ENCODE results near the gene CLK3. TPM values are rescaled to one million over a fixed set of nuclear protein-coding genes. Genes with fewer than 3 reads are reported as not detected.

The CLK3 gene
- polyA plus RNA-seq, 1 of the 3 experiments (the other 2 are of a cell fraction): 67.7 TPM

- TF ChIP-seq REST (IDR thresholded peaks at IDR 0.05; ENCODE audit: low read depth, low read length) (no peak), JUND (IDR thresholded peaks at IDR 0.05) (no peak), GABPA (IDR thresholded peaks at IDR 0.05; ENCODE audit: low read depth) (no peak), ZBTB33 (IDR thresholded peaks at IDR 0.05; ENCODE audit: borderline replicate concordance, low read depth) (no peak), FOSL2 (IDR thresholded peaks at IDR 0.05; ENCODE audit: borderline replicate concordance, low read depth) (no peak), TEAD4 (IDR thresholded peaks at IDR 0.05; ENCODE audit: borderline replicate concordance, insufficient read depth) (no peak), FOXJ3 (CRISPR knock-in tag; IDR thresholded peaks at IDR 0.05) (no peak), POLR2AphosphoS5 (IDR thresholded peaks at IDR 0.05; ENCODE audit: low read depth, low read length) (no peak), USF2 (IDR thresholded peaks at IDR 0.05; ENCODE audit: borderline replicate concordance, low read depth, low read length) (no peak), NFIC (IDR thresholded peaks at IDR 0.05; ENCODE audit: borderline replicate concordance) (no peak), RAD21 (IDR thresholded peaks at IDR 0.05; ENCODE audit: low read length) (no peak), CHD2 (IDR thresholded peaks at IDR 0.05; ENCODE audit: low read length, partially characterized antibody) (no peak), FOXM1 (IDR thresholded peaks at IDR 0.05; ENCODE audit: low read depth) (no peak)
- TF ChIP-seq, protein P1, sequence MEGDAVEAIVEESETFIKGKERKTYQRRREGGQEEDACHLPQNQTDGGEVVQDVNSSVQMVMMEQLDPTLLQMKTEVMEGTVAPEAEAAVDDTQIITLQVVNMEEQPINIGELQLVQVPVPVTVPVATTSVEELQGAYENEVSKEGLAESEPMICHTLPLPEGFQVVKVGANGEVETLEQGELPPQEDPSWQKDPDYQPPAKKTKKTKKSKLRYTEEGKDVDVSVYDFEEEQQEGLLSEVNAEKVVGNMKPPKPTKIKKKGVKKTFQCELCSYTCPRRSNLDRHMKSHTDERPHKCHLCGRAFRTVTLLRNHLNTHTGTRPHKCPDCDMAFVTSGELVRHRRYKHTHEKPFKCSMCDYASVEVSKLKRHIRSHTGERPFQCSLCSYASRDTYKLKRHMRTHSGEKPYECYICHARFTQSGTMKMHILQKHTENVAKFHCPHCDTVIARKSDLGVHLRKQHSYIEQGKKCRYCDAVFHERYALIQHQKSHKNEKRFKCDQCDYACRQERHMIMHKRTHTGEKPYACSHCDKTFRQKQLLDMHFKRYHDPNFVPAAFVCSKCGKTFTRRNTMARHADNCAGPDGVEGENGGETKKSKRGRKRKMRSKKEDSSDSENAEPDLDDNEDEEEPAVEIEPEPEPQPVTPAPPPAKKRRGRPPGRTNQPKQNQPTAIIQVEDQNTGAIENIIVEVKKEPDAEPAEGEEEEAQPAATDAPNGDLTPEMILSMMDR (IDR thresholded peaks at IDR 0.05): no peak
- H3K4me3 ChIP-seq (ENCODE audit: low read depth in 2 of 2, low read length in 1 of 2): no peak overlapping the region
- peaks cover 0 to 5% of the 10 kb centered on the region in 2 experiments for H3K36me3 ChIP-seq (replicated peaks in 1 of 2; ENCODE audit: control insufficient read depth in 1 of 2, insufficient read depth in 2 of 2, low read length in 1 of 2)
- H3K4me1 ChIP-seq (ENCODE audit: control insufficient read depth in 1 of 2, insufficient read depth in 2 of 2, low read depth in 1 of 2, low read length in 1 of 2): no peaks in the 10 kb centered on the region
- H4K20me1 ChIP-seq (ENCODE audit: insufficient read depth): peaks cover 27% of the 10 kb centered on the region
- no peak overlapping the region for H3K4me2 ChIP-seq
- 99% methylated on average over 7 of the region's 7 CpGs for WGBS (ENCODE audit: low lambda C conversion rate)
- ChIA-PET CTCF (interaction anchor here (0.7 to 2.0 kb wide), 4 partner anchors 27 to 92 kb away, joined by 3 to 8 read pairs (median 4); partner anchors contain the start of gene CYP1A1), POLR2A (no interaction called here)
- no peak overlapping the region for H3K27ac ChIP-seq (ENCODE audit: low read depth in 2 of 2, low read length in 1 of 2)
- H3K9me2 ChIP-seq: no peaks in the 10 kb centered on the region
- no peaks in the 10 kb centered on the region for H3K27me3 ChIP-seq (ENCODE audit: insufficient read depth)
- DNase-seq: no peak
- no peak overlapping the region for H2AFZ ChIP-seq (ENCODE audit: low read depth)
- no peaks in the 10 kb centered on the region for H3K9me3 ChIP-seq
- H3F3A ChIP-seq (replicated peaks; ENCODE audit: insufficient read depth): no peaks in the 10 kb centered on the region
- H3K9ac ChIP-seq: no peak overlapping the region
- H3K79me2 ChIP-seq (ENCODE audit: insufficient read depth): peaks cover 58% of the 10 kb centered on the region
Measured at GRCh38 chr15:74676801-74677200, 61.2 kb downstream of the CLK3 start.

Other genes starting within 250 kb of the CLK3 start
- 0.08 TPM in 1 of 2 replicates, not detected in the other for gene CYP11A1, start 248.2 kb upstream of the CLK3 start, polyA plus RNA-seq (2012; rRNA removed)
- 0.80 and 1.3 TPM in 2 replicates for gene SEMA7A, start 181.9 kb upstream of the CLK3 start, polyA plus RNA-seq (2012; rRNA removed)
- gene UBL7, start 154.7 kb upstream of the CLK3 start, polyA plus RNA-seq (2012; rRNA removed): 81.1 and 89.7 TPM in 2 replicates
- 3.0 and 3.7 TPM in 2 replicates for gene ARID3B, start 74.6 kb upstream of the CLK3 start, polyA plus RNA-seq (2012; rRNA removed)
- gene EDC3, start 80.2 kb downstream of the CLK3 start, polyA plus RNA-seq (2012; rRNA removed): 34.9 and 44.5 TPM in 2 replicates
- 0.07 and 0.15 TPM in 2 replicates for gene CYP1A1, start 109.7 kb downstream of the CLK3 start, polyA plus RNA-seq (2012; rRNA removed)
- not detected in 2 replicates for gene CYP1A2, start 133.0 kb downstream of the CLK3 start, polyA plus RNA-seq (2012; rRNA removed)
- 34.7 and 53.1 TPM in 2 replicates for gene CSK, start 166.2 kb downstream of the CLK3 start, polyA plus RNA-seq (2012; rRNA removed)
- gene LMAN1L, start 197.0 kb downstream of the CLK3 start, polyA plus RNA-seq (2012; rRNA removed): 0.02 TPM in 1 of 2 replicates, not detected in the other
- gene CPLX3, start 210.8 kb downstream of the CLK3 start, polyA plus RNA-seq (2012; rRNA removed): not detected in 2 replicates
- gene ULK3, start 227.3 kb downstream of the CLK3 start, polyA plus RNA-seq (2012; rRNA removed): 41.3 and 55.3 TPM in 2 replicates

All from SK-N-SH (cell line).